Measurements from ENCODE around the gene PNISR. TPM values are rescaled to one million over a fixed set of nuclear protein-coding genes. Genes with fewer than 3 reads are reported as not detected.
A peak's percentile ranks its signal among the peaks of the same experiment; 100 is the strongest.

PNISR gene
- total RNA-seq, 1 donor from 2014 or later = 498 TPM

GRCh38 chr6:99397287-99397686 lies 27.8 kb downstream of the PNISR start:
- TF ChIP-seq EZH2 (IDR thresholded peaks at IDR 0.05) (no peak), CTCF (IDR thresholded peaks at IDR 0.05) (no peak), EZH2phosphoT487 (IDR thresholded peaks at IDR 0.05) (no peak)
- H3K4me1 ChIP-seq = no peaks in the 10 kb centered on the region
- H3K27me3 ChIP-seq = no peaks in the 10 kb centered on the region
- no peak overlapping the region for H3K4me2 ChIP-seq
- H3K27ac ChIP-seq = no peak overlapping the region
- no peaks in the 10 kb centered on the region for H4K20me1 ChIP-seq (ENCODE audit: low read depth)
- H3F3A ChIP-seq (ENCODE audit: low read depth) = peaks cover 77% of the 10 kb centered on the region
- no peak overlapping the region for H3K4me3 Mint-ChIP-seq
- H3K36me3 Mint-ChIP-seq = peaks cover 12% of the 10 kb centered on the region
- H3K4me1 Mint-ChIP-seq = peaks cover 10% of the 10 kb centered on the region
- no peaks in the 10 kb centered on the region for H3K27me3 Mint-ChIP-seq (ENCODE audit: insufficient read depth, low read depth)
- peaks cover 34% of the 10 kb centered on the region for H3K36me3 ChIP-seq
- H3K9me3 Mint-ChIP-seq = no peaks in the 10 kb centered on the region
- no peaks in the 10 kb centered on the region for H3K9me3 ChIP-seq (ENCODE audit: low read depth)
- H3K9ac ChIP-seq = no peak overlapping the region
- H3K79me2 ChIP-seq (ENCODE audit: low read depth) = no peaks in the 10 kb centered on the region
- no peak overlapping the region for H3K27ac Mint-ChIP-seq
- no peak overlapping the region for H3K4me3 ChIP-seq
- DNase-seq (ENCODE audit: low spot score) = no peak
- H2AFZ ChIP-seq (replicated peaks) = no peak overlapping the region

- H3K4me3 ChIP-seq = peak within 1 kb of the TSS; percentile 60
- DNase-seq (ENCODE audit: low spot score) = peak; percentile 95
- H3K9me3 ChIP-seq (ENCODE audit: low read depth) = no peaks in the 10 kb centered on the region
- H3K9me3 Mint-ChIP-seq = no peaks in the 10 kb centered on the region
- peaks cover 54% of the 10 kb centered on the region for H3F3A ChIP-seq (ENCODE audit: low read depth)
- peak within 1 kb of the TSS; percentile 91 for H3K27ac ChIP-seq
- no peaks in the 10 kb centered on the region for H3K27me3 ChIP-seq
- no peaks in the 10 kb centered on the region for H3K79me2 ChIP-seq (ENCODE audit: low read depth)
- peak within 1 kb of the TSS; percentile 71 for H3K9ac ChIP-seq
- peak within 1 kb of the TSS; percentile 99 for H3K27ac Mint-ChIP-seq
- peak; percentile 43 for TF ChIP-seq EZH2 (IDR thresholded peaks at IDR 0.05)
- no peak for TF ChIP-seq EZH2phosphoT487 (IDR thresholded peaks at IDR 0.05)
- no peak for TF ChIP-seq CTCF (IDR thresholded peaks at IDR 0.05)
- no peaks in the 10 kb centered on the region for H4K20me1 ChIP-seq (ENCODE audit: low read depth)
- H3K4me1 Mint-ChIP-seq = peaks cover 12% of the 10 kb centered on the region
- peak within 1 kb of the TSS; percentile 85 for H2AFZ ChIP-seq (replicated peaks)
- peak within 1 kb of the TSS; percentile 80 for H3K4me2 ChIP-seq
- no peaks in the 10 kb centered on the region for H3K4me1 ChIP-seq
- peaks cover 4% of the 10 kb centered on the region for H3K36me3 ChIP-seq
- H3K27me3 Mint-ChIP-seq (ENCODE audit: insufficient read depth, low read depth) = no peaks in the 10 kb centered on the region
- peak within 1 kb of the TSS; percentile 95 for H3K4me3 Mint-ChIP-seq
- H3K36me3 Mint-ChIP-seq = peaks cover 4% of the 10 kb centered on the region
Observed at GRCh38 chr6:99393698-99394531, 31.2 kb downstream of the PNISR start, which contains the start of gene COQ3. TSS of gene COQ3 (minus strand) at chr6:99394195. CDS start at chr6:99394179, 16 bp downstream.

- H3K27me3 Mint-ChIP-seq (ENCODE audit: insufficient read depth, low read depth) = no peaks in the 10 kb centered on the region
- peak overlapping the region; percentile 60 for H3K4me3 ChIP-seq
- peak overlapping the region; percentile 85 for H2AFZ ChIP-seq (replicated peaks)
- peaks cover 48% of the 10 kb centered on the region for H3F3A ChIP-seq (ENCODE audit: low read depth)
- H3K36me3 Mint-ChIP-seq = peaks cover 4% of the 10 kb centered on the region
- H4K20me1 ChIP-seq (ENCODE audit: low read depth) = no peaks in the 10 kb centered on the region
- TF ChIP-seq CTCF (IDR thresholded peaks at IDR 0.05) = no peak
- TF ChIP-seq EZH2phosphoT487 (IDR thresholded peaks at IDR 0.05) = no peak
- TF ChIP-seq EZH2 (IDR thresholded peaks at IDR 0.05) = no peak
- no peaks in the 10 kb centered on the region for H3K36me3 ChIP-seq
- H3K4me1 ChIP-seq = no peaks in the 10 kb centered on the region
- no peaks in the 10 kb centered on the region for H3K9me3 ChIP-seq (ENCODE audit: low read depth)
- H3K9me3 Mint-ChIP-seq = no peaks in the 10 kb centered on the region
- peak overlapping the region; percentile 80 for H3K4me2 ChIP-seq
- H3K4me3 Mint-ChIP-seq = peak overlapping the region; percentile 95
- peak overlapping the region; percentile 71 for H3K9ac ChIP-seq
- H3K27ac ChIP-seq = peak overlapping the region; percentile 91
- H3K79me2 ChIP-seq (ENCODE audit: low read depth) = no peaks in the 10 kb centered on the region
- H3K4me1 Mint-ChIP-seq = peaks cover 12% of the 10 kb centered on the region
- DNase-seq (ENCODE audit: low spot score) = no peak
- peak overlapping the region; percentile 99 for H3K27ac Mint-ChIP-seq
- H3K27me3 ChIP-seq = no peaks in the 10 kb centered on the region
Observed at GRCh38 chr6:99393366-99393697, 31.8 kb downstream of the PNISR start.
